DLD1 (cell line): ENCODE data around the gene UBE2O.
"Not testable (repeated sequence)": the region's sequence is repeated elsewhere in the genome, so short reads cannot be mapped to it uniquely, and the experiment has no call there.

Source experiments
- in situ Hi-C: cut with HindIII; loops from 2 replicates; pipeline ENCODE4 v1.10.0; 2017; ENCODE audit warnings: low sequenced_read_pairs

UBE2O gene

DNA sequence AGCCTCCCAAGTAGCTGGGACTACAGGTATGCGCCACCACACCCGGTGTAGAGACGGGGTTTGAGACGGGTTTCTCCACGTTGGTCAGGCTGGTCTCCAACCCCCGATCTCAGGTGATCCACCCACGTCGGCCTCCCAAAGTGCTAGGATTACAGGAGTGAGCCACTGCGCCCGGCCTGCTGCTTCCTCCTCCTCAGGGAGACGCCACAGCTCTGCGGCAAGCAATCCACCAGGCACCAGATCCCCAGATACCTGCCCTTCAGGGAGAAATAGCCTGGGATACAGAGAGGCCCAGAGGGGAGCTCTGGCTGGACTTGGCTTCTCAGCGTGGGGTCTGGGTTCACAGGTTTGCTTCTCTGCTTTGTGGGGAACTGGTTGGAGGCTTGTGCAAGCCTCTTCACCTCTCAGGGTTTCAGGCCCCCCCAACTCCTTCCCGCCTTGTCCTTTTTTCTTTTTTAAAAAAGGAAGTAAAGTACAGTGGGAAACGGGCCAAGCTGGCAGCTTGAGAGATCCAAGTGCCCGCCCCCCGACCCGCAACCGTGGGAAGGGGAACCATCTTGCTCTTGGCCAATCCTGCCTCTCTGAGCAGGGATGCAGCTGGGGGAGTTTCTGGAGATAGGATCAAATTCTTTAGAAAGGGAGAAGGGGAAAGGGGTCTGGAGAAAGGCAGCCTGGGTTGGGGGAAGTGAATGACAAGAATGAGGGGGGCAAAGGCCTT lies 71.2 kb downstream of the UBE2O start:
- in situ Hi-C loops = no loop called here

DNA sequence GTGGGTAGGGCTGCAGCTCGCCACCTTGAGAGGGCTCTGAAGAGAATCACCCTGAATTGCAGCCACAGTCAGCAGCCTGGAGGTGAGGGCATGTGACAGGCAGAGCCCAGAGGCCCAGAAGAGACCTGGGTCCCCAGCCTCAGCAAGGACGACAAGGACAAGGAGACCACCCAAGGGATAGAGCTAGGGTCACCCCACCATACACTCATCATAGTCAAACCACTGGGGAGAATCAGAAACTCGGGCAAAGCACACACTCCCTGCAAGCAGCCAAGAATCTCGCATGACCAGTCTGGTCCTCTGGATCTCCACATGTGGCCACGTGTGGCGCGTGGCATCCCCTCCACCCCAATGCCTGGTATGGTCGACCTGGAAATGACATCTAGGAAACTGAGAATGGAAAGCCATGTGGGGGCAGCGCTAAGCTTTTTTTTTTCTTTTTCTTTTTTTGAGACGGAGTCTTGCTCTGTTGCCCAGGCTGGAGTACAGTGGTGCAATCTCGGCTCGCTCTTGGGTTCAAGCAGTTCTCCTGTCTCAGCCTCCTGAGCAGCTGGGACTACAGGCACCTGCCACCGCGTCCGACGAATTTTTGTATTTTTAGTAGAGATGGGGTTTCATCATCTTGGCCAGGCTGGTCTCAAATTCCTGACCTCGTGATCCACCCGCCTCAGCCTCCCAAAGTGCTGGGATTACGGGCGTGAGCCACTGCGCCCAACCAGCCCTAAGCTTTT lies 73.1 kb downstream of the UBE2O start:
- in situ Hi-C loops = no loop called here

DNA sequence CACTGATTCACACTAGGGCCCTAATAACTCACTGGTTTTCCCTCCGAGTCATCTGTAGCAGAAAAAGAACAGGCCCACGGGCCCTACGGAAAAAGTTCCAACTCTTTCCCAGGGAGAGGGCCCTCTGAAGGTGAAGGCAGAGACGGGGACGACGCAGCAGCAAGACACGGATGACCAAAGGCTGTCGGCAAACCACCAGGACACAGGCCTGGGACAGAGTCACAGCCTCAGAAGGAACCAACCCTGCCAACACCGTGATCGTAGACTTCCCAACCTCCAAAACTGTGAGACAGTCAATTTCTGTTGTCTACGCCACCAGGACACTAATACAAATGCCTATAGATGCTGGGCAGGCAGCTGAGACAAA lies 73.7 kb downstream of the UBE2O start:
- in situ Hi-C loops = no loop called here

DNA sequence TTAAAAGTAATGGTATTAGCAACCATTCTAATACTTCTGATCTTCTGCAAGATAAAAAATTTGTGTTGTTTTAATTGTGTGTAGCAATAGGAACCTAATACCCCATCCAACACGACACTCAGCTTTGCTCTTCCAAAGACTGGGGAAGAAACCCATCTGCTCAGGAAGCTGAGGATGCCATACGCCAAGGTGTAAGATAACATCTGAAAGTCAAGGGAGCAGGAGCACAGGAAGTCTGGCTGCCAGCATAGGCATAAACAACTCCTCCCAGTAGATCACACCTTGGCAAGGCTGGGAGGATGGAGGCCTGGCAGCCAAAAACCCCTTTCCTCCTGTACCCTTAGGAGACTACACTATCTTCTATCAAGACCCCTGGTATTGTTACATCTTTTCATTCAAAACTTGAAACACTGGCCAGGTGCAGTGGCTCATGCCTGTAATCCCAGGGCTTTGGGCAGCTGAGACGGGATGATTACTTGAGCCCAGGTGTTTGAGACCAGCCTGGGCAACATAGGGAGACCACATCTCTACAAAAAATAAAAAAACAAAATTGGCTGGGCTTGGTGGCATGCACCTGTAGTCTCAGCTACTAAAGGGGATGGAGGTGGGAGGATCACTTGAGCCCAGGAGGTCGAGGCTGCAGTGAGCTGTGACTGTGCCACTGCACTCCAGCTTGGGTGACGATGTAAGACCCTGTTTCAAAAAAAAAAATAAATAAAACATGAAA lies 74.2 kb downstream of the UBE2O start:
- in situ Hi-C loops = no loop called here

DNA sequence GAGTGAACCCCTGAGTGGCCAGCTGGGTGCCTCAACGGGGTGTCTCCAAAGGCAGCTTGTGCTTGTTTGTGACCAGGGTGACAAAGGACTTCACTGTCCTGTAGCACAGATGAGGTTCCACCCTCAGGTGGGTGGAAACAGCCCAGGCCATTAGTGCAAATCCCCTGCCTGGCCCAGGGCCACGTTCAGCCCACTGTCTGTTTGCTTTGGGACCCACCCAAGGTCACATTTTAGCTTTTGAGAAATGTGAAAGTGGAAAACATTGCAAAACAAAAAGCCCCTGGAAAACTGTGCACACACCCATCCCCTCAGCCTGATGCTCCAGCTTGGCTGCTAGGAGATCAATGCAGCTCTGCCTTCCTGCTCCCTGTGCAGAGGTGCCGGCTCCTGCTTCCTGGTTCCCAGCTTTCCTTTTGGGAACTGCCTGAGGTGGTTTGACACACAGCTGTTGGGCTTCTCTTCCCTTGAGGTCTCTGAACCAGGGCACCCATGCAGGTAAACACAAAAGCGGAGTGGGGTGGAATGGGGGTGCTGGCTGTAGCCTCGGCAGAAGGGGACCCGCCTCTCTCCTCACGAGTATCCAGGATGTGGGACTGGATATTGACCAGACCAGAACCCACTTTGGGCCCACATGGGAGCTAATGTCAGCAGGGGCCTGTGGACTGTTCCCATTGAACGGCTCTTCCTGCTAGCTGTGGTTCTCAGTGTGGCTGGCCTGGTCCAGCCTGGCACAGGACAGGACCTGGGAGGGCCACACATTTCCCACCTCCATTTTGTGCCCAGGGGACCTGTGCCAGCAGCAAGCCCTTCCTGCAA lies 76.4 kb downstream of the UBE2O start:
- in situ Hi-C loops = no loop called here

DNA sequence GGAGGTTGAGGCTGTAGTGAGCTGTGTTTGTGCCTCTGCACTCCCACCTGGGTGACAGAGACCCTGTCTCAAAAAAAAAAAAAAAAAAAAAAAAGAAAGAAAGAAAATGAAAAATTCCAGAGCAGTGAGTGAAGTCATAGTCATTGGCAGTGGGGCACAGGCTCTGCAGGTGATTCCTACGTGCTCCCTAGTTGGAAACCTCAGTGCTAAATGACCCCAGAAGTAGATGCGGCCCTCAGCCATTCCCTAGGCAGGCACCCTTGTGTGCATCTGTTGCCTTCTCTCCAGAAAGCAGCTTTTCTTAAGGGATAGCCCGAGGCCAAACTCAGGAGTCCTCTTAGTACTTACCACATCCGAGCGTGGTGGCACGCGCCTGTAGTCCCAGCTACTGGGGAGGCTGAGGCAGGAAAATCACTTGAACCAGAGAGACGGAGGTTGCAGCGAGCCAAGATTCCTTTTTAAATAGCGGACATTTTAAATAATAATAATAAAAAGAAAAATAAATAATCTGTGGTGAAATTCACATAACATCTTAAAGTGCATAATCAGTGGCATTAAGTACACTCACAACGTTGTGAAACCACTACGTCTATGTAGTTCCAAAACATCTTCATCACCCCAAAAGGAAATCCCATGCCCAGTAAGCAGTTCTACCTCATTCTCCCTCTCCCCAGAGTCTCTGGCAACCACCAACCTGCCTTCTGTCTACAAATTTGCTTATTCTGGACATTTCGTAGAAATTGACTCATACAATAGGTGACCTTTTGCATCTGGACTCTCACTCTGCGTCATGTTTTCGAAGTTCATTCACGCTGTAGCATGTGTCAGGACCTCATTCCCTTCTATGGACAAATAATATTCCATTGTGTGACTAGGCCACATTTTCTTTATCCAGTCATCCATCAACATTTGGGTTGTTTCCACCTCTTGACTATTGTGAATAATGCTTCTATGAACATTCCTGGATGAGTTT lies 81.0 kb downstream of the UBE2O start:
- in situ Hi-C loops = no loop called here

DNA sequence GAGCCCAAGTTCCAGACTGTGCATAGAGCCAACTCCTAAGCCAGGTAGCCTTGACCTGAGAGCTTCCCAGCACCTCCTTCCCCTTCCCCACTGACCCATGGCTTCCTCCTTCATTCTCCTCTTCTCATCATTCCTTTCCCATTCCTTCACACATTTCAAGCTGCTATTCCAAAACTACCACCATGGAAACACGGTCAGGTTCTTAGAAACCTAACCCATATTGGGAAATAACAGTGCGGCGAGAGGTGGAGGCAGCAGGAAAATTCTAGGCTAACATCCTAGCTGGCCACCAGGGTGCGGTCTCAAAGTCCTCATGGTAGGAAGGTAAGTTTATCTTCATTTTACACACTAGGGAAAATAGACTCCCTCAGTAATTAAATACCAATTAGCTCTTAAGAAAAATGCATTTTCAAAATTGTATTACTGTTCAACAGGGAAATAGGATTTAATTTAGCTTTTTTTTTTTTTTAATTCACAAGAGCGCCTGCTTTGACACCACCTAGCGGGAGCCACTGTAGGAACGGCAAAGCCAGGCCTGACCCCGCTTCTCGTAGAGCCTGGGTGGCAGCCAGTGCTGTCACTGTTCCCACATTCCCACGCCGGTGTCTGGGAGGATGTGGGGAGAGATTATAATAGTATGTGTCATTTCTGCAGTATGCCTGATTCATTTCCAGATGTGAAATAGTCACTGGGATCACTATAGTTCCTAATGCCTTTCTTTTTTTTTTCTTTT lies 82.5 kb downstream of the UBE2O start:
- in situ Hi-C loops = no loop called here

DNA sequence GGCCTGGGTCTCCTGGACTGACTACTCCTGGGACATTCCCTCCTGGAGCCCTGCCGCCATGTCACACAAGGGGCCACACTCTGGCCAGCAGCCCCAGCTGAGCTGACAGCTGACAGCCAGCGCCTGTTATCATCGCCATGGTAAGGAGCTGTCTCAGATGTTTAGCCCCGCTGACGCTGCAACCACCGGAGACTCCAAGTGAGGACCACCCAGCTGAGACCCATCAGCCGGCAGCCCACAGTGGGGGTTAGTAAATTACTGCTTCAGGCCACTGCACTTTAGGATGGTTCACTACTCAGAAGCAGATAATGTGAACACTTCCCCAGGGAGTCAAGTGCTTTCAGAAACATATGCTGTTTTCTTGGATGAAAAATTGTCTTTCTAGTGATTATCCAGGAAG lies 83.1 kb downstream of the UBE2O start:
- in situ Hi-C loops = no loop called here

DNA sequence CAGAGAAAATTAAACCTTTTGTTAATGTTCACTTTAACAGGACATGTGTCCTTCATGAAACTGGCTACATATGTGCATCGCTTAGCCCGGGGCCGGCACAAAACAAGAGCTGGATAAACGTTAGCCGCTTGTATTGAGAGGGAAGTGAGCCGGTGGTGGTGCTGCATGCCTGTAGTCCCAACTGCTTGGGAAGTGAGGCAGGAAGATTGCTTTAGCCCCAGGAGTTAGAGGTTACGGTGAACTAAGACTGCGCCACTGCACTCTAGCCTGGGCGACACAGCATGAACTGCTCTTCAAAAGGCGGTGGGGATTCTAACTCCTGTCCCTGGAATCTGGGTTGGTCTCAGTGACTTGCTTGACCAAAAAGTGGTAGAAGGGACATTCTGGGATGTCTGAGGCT lies 83.6 kb downstream of the UBE2O start:
- in situ Hi-C loops = no loop called here

DNA sequence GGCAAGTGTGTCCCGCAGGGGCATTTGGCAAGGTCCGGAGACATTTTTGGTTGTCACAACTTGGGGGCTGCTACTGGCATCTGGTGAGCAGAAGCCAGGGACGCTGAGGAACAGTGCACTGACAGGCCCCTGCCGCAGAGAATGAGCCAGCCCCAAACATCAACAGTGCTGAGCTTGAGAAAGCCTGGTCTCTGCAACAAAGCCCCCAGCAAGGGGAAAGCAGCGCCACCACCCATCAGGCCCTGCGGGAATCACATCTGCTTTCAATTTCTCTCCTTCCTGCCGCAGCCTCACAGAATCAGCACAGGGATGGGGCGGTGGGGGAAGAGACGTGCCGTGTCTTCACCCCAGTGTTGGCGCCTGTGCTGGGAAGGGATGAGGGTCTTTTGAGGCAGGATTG lies 84.4 kb downstream of the UBE2O start:
- in situ Hi-C loops = no loop called here

DNA sequence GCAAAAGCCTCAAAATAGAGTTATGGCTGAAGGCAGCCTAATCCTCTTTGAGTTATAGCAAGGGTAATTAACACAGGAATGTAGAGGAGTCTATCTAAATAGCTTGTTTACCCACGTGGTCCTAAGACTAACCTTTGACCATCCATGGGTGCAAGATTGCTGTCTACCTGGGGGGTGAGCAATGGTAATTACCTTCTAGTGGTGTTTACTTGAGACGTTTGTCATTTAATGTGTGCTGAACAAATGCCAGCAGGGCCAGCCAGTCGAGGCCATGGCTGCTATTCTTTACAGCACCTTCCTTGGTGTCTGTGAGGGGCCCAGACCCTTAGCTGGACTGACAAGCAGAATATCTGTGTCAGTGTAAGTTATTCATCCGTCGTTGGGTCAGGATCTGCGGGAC lies 85.3 kb downstream of the UBE2O start:
- in situ Hi-C loops = no loop called here

DNA sequence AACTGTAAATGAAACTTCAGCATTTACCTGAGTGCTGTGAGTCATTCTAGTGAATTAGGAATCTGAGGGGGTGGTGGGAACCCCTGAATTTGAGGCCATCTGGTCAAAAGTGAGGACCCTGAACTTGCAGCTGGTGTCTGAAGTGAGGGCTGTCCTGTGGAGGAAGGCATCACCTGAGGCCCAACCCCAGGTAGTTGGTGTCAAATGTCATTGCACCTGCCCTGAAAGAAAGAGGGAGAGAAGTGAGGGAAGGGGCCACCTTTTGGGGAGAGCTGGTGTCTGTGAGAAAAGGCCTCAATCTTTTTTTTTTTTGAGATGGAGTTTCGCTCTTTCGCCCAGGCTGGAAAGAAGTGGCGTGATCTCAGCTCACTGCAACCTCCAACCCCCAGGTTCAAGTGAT lies 86.7 kb downstream of the UBE2O start:
- in situ Hi-C loops = no loop called here

DNA sequence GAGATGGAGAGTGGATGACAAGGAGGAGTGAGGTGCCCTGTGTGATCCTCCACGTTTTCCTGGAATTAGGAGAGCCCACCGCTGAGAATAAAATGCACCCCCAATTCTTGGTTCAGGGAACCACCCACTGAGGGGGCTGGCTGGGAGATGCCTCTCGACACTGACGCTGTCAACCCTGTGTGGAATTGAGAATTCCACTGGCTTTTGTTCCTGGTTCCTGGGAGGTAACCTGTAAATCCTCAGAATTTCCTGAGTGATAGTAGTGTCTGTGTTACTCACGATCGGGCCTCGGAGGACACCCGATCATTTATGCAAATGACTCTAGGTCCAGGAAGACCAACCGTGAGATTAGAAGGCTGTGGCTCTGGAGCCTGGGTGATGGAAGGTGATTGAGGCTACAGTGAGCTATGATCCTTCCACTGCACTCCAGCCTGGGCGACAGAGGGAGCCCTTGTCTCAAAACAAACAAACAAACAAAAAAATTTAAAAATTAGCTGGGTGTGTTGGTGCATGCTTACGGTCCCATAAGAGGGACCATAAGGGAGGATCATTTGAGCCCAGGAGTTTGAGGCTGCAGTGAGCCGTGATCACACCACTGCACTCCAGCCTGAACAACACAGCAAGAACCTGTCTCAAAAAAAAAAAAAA lies 87.6 kb downstream of the UBE2O start:
- in situ Hi-C loops = no loop called here

DNA sequence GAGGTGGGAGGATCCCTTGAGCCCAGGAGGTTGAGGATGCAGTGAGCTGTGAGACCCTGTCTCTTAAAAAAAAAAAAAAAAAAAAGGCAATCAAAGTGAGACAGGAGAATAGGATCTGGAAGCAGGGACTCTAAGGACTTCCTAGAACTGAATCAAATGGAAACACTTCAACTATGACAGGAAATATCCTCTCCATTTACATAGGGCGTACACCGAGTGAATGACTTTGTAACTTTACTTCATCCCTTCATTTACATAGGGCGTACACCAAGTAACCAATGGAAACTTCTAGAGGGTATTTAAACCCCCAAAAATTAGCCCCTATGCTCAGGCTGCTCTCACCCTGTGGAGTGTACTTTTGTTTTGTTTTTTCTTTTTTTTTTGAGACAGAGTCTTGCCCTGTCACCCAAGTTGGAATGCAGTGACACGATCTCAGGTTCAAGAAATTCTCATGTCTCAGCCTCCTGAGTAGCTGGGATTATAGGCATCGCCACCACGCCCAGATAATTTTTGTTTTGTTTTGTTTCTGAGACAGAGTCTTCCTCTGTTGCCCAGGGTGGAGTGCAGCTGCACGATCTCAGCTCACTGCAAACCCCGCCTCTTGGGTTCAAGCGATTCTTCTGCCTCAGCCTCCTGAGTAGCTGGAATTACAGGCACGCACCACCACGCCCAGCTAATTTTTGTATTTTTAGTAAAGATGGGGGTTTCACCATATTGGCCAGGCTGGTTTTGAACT lies 89.7 kb downstream of the UBE2O start:
- in situ Hi-C loops = no loop called here

DNA sequence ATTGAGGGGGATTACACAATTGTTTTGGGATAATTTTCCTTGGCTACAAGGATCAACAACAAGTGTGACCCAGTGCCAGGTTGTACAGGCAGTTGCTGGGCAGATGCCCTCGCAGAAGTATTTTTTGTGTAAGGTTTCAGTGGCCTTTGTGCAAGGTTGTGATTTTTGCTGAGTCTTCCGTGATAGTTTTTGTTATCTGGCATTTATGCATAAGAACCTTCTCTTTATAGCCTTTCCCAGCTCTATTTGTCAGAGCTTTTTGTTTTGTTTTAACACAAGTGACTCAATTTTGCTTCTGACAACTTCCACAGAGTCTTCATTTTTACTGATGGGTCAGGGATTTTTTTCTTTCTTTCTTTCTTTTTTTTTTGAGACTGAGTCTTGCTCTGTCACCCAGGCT lies 92.5 kb downstream of the UBE2O start:
- in situ Hi-C loops = no loop called here

DNA sequence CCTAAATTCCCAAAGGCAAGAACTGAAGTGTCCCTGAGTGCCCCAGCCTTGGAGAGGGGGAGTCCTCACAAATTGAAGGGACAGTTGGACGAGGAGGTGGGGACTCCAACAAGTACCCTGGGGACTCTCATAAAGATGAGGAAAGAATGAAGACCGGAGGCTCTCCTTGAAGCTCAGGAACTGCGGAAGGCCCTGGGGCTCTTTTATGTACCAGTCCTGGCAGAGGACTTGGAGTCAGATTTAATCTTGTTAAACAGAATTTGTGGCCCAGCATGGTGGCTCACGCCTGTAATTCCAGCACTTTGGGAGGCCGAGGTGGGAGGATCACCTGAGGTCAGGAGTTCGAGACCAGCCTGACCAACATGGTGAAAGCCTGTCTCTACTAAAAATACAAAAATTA lies 93.2 kb downstream of the UBE2O start:
- in situ Hi-C loops = not testable (repeated sequence)

DNA sequence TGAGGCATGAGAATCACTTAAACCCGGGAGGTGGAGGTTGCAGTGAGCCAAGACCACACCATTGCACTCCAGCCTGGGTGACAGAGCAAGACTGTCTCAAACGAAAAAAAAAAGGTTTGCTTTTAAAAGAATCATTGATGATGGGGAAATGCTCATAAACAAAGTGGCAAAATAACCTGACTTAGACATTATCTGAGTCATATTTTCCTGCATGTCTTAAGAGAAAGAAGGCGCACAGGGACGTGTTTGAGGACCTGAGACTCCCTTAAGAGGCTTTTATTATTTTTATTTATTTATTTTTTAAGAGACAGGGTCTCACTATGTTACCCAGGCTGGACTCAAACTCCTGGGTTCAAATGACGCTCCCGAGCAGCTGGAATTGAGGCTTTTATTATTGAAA lies 93.6 kb downstream of the UBE2O start:
- in situ Hi-C loops = no loop called here

DNA sequence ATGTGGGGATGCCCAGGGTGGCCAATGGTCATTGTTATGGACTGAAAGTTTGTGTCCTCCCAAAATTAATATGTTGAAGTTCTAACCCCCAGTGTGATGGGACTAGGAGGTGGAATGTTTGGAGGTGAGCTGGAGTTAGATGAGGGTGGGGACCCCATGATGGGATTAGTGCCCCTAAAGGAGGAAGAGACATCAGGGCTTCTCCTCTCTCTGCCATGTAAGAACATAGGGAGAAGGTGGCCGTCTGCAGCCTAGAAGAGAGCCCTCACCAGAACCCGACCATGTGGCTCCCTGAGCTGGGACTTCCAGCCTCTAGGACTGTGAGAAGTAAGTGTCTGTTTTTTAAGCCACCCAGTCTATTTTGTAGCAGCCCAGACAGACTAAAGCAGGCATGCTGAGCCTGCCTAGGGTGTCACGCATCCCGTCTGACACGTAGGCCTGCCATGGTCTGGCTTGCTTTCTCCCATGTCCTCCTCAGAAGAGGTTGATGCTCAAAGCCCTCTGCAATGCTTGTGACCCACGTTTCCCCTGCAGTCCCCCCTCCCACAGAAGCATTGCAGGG lies 95.3 kb downstream of the UBE2O start:
- in situ Hi-C loops = no loop called here
